ENCODE measurements around the gene MYRF. TPM values are rescaled to one million over a fixed set of nuclear protein-coding genes. Genes with fewer than 3 reads are reported as not detected.

Gene MYRF
- total RNA-seq, 1 donor from 2014 or later = 13.7 TPM

- Histone ChIP-seq H3K4me3 (ENCODE audit: low read depth, low read length) (no peak overlapping the region), H3K27me3 (ENCODE audit: control insufficient read depth, insufficient read depth, low read length) (no peaks in the 10 kb centered on the region), H3K36me3 (ENCODE audit: control insufficient read depth, insufficient read depth, low read length) (peaks cover 10% of the 10 kb centered on the region)
- TF ChIP-seq CTCF (IDR thresholded peaks at IDR 0.05; ENCODE audit: insufficient read depth, low read length, poor library complexity, severe bottlenecking) = no peak
- no peak for DNase-seq (ENCODE audit: low read depth)
These were observed 85.1 kb downstream of the MYRF start for GRCh38 chr11:61837411-61838005.

Other genes with a start within 250 kb of the MYRF start
- 0.25 TPM in 1 of 2 replicates, not detected in the other for gene LRRC10B, start 243.9 kb upstream of the MYRF start, total RNA-seq
- 12.7 and 15.9 TPM in 2 replicates for gene SYT7, start 171.6 kb upstream of the MYRF start, total RNA-seq
- gene DAGLA, start 72.2 kb upstream of the MYRF start, total RNA-seq = 4.6 and 4.7 TPM in 2 replicates
- gene TMEM258, start 40.0 kb downstream of the MYRF start, total RNA-seq = 75.8 and 135 TPM in 2 replicates
- 31.3 and 32.9 TPM in 2 replicates for gene FEN1, start 40.3 kb downstream of the MYRF start, total RNA-seq
- gene FADS1, start 64.4 kb downstream of the MYRF start, total RNA-seq = 94.5 and 96.3 TPM in 2 replicates
- 222 and 235 TPM in 2 replicates for gene FADS2, start 75.7 kb downstream of the MYRF start, total RNA-seq
- 134 and 152 TPM in 2 replicates for gene FADS3, start 138.9 kb downstream of the MYRF start, total RNA-seq
- 5.2 and 9.9 TPM in 2 replicates for gene RAB3IL1, start 164.9 kb downstream of the MYRF start, total RNA-seq
- 1.0 and 1.1 TPM in 2 replicates for gene BEST1, start 197.7 kb downstream of the MYRF start, total RNA-seq
- 2,225 and 2,374 TPM in 2 replicates for gene FTH1, start 215.0 kb downstream of the MYRF start, total RNA-seq

All from kidney epithelial cell (primary cell).